HepG2 (cell line): ENCODE measurements around the gene LDLR. TPM values are rescaled to one million over a fixed set of nuclear protein-coding genes. Genes with fewer than 3 reads are reported as not detected.

ENCODE experiments used
- ARID5B ChIP-seq: IDR thresholded peaks from 2 replicates; pipeline ENCODE4 v1.4.0; 2020; ENCODE audit warnings: mild to moderate bottlenecking, missing genetic modification reagents
- BATF2 ChIP-seq: sonication (generic); formaldehyde crosslinking; IDR thresholded peaks from 2 replicates; pipeline ENCODE4 v1.8.0; 2022; ENCODE audit warnings: mild to moderate bottlenecking, missing genetic modification reagents, moderate library complexity
- E2F5 ChIP-seq: sonication (generic); formaldehyde crosslinking; conservative IDR thresholded peaks from 2 replicates; pipeline ENCODE4 v1.4.0; 2020; ENCODE audit warnings: missing genetic modification reagents
- HDAC2 ChIP-seq: sonication (generic); formaldehyde crosslinking; IDR thresholded peaks from 2 replicates; pipeline ENCODE4 v1.4.0; 2020; ENCODE audit warnings: missing genetic modification reagents
- HNRNPH1 ChIP-seq: fragments of 200-400 bp; formaldehyde crosslinking; optimal IDR thresholded peaks from 2 replicates; pipeline ENCODE3; 2017; ENCODE audit warnings: mild to moderate bottlenecking, low read depth, low read length
- PPARG ChIP-seq: conservative IDR thresholded peaks from 2 replicates; pipeline ENCODE4 v1.6.1; 2016; ENCODE audit warnings: missing biosample characterization, missing genetic modification reagents
- RXRA ChIP-seq: sonication (generic); formaldehyde crosslinking; IDR thresholded peaks from 2 replicates; pipeline ENCODE4 v1.5.1; 2020; ENCODE audit warnings: missing genetic modification reagents
- SMC3 ChIP-seq: IDR thresholded peaks from 2 replicates; pipeline ENCODE4 v1.6.1; 2011; ENCODE audit warnings: low read length, improper control_type of control experiment
- SP1 ChIP-seq, 2 experiments: fragments of 450-650 bp in 1 of 2; sonication (generic) in 1 of 2; formaldehyde crosslinking in 1 of 2; IDR thresholded peaks; 2 replicates each; pipeline versions ENCODE4 v1.4.0 to v1.6.1; 2016 to 2020; ENCODE audit warnings: missing genetic modification reagents in 1 of 2
- TOPORS ChIP-seq: sonication (generic); formaldehyde crosslinking; IDR thresholded peaks from 2 replicates; pipeline ENCODE4 v1.8.0; 2023; ENCODE audit warnings: mild to moderate bottlenecking, missing genetic modification reagents
- U2AF2 ChIP-seq: fragments of 200-400 bp; formaldehyde crosslinking; IDR thresholded peaks from 2 replicates; pipeline ENCODE4 v1.6.1; 2017; ENCODE audit warnings: low read depth, mild to moderate bottlenecking, low read length
- ZBTB7B ChIP-seq: sonication (generic); formaldehyde crosslinking; IDR thresholded peaks from 2 replicates; pipeline ENCODE4 v1.4.0; 2020; ENCODE audit warnings: missing genetic modification reagents
- ZKSCAN5 ChIP-seq: sonication (generic); formaldehyde crosslinking; IDR thresholded peaks from 2 replicates; pipeline ENCODE4 v1.5.1; 2020; ENCODE audit warnings: mild to moderate bottlenecking, missing genetic modification reagents
- ZNF337 ChIP-seq: sonication (generic); formaldehyde crosslinking; IDR thresholded peaks from 2 replicates; pipeline ENCODE4 v1.5.1; 2020; ENCODE audit warnings: missing genetic modification reagents, low read depth, mild to moderate bottlenecking, borderline replicate concordance
- ZNF367 ChIP-seq: sonication (generic); formaldehyde crosslinking; IDR thresholded peaks from 2 replicates; pipeline ENCODE4 v1.4.0; 2020; ENCODE audit warnings: missing genetic modification reagents, borderline replicate concordance
- ZNF382 ChIP-seq: sonication (generic); formaldehyde crosslinking; IDR thresholded peaks from 2 replicates; pipeline ENCODE4 v1.5.0; 2020; ENCODE audit warnings: missing genetic modification reagents, mild to moderate bottlenecking, borderline replicate concordance
- ZNF510 ChIP-seq: sonication (generic); formaldehyde crosslinking; IDR thresholded peaks from 2 replicates; pipeline ENCODE4 v1.4.0; 2020; ENCODE audit warnings: low read depth, mild to moderate bottlenecking, missing genetic modification reagents
- ZNF580 ChIP-seq: IDR thresholded peaks from 2 replicates; pipeline ENCODE4 v1.6.1; 2016; ENCODE audit warnings: low read depth, borderline replicate concordance
- ZNF720 ChIP-seq: sonication (generic); formaldehyde crosslinking; IDR thresholded peaks from 2 replicates; pipeline ENCODE4 v1.4.0; 2020; ENCODE audit warnings: missing genetic modification reagents
- ZNF768 ChIP-seq: sonication (generic); formaldehyde crosslinking; IDR thresholded peaks from 2 replicates; pipeline ENCODE4 v1.4.0; 2020; ENCODE audit warnings: missing genetic modification reagents
- ZNF777 ChIP-seq: sonication (generic); formaldehyde crosslinking; IDR thresholded peaks from 2 replicates; pipeline ENCODE4 v1.4.0; 2020; ENCODE audit warnings: missing genetic modification reagents
- ZSCAN25 ChIP-seq: sonication (generic); formaldehyde crosslinking; IDR thresholded peaks from 2 replicates; pipeline ENCODE4 v1.8.0; 2022; ENCODE audit warnings: mild to moderate bottlenecking, missing genetic modification reagents
- polyA plus RNA-seq, 8 experiments: library from polyadenylated mRNA; depleted of rRNA in 3 of 8; stranded (reverse) in 7 of 8; unstranded in 1 of 8; fragments of >200 nt; fragmentation: Illumina TruSeq in 4 of 8; extraction: Trizol in 4 of 8; gene quantifications; 2 replicates each; pipeline versions ENCODE4 v1.2.1 to v1.2.3, GENCODE V29; 2011 to 2016; ENCODE audit warnings: low read depth in 4 of 8, missing spikeins in 1 of 8, mixed read lengths in 1 of 8; ENCODE audit not compliant: insufficient read depth in 1 of 8
- total RNA-seq, 5 experiments: library from RNA; depleted of rRNA; stranded (reverse); fragments of >200 nt; fragmentation: Illumina TruSeq; extraction: Trizol; gene quantifications; 2 replicates each; pipeline ENCODE4 v1.2.3, GENCODE V29; 2016; ENCODE audit warnings: low read depth in 1 of 5
- TF ChIP-seq, protein P1 (sequence below): sonication (generic); formaldehyde crosslinking; IDR thresholded peaks from 2 replicates; pipeline ENCODE4 v1.8.0; 2023; ENCODE audit warnings: mild to moderate bottlenecking, missing genetic modification reagents
- TF ChIP-seq, protein P2 (sequence below): IDR thresholded peaks from 2 replicates; pipeline ENCODE4 v1.6.1; 2016; ENCODE audit warnings: control low read depth

The LDLR gene
- total and polyA plus RNA-seq, 2 of the 13 experiments (the other 11 are each of a cell fraction or from before 2014, with no cell fraction given) = 51.6 to 92.5 TPM

GRCh38 chr19:11142528-11143171 lies 53.4 kb downstream of the LDLR start (continued):
- TF ChIP-seq HNRNPH1 (no peak), ZNF510 (CRISPR knock-in tag) (no peak), PPARG (no peak), SP1 (IDR thresholded peaks at IDR 0.05) (no peak), SP1 (CRISPR knock-in tag; IDR thresholded peaks at IDR 0.05) (no peak), ZNF580 (peak; percentile 50; the same call in 1 of the 2 replicates), ARID5B (CRISPR knock-in tag) (peak; percentile 54), ZNF367 (no peak), ZBTB7B (CRISPR knock-in tag) (peak; percentile 84), TOPORS (CRISPR knock-in tag) (no peak), ZSCAN25 (CRISPR knock-in tag) (peak; percentile 53), ZKSCAN5 (CRISPR knock-in tag) (no peak), HDAC2 (CRISPR knock-in tag) (no peak; the same call in none of the 2 replicates), ZNF720 (CRISPR knock-in tag) (no peak), BATF2 (CRISPR knock-in tag) (no peak), U2AF2 (no peak), ZNF337 (CRISPR knock-in tag) (0 out of 2 replicates have a peak, but pooled peaks have one; percentile 20), SMC3 (no peak), RXRA (no peak; the same call in 1 of the 2 replicates), E2F5 (CRISPR knock-in tag) (no peak), ZNF382 (no peak), ZNF777 (CRISPR knock-in tag) (no peak), ZNF768 (no peak; the same call in 1 of the 2 replicates)
- TF ChIP-seq, protein P1, sequence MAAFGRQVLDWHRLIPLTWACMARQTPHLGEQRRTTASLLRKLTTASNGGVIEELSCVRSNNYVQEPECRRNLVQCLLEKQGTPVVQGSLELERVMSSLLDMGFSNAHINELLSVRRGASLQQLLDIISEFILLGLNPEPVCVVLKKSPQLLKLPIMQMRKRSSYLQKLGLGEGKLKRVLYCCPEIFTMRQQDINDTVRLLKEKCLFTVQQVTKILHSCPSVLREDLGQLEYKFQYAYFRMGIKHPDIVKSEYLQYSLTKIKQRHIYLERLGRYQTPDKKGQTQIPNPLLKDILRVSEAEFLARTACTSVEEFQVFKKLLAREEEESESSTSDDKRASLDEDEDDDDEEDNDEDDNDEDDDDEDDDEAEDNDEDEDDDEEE (CRISPR knock-in tag) = 0 out of 2 replicates have a peak, but pooled peaks have one; percentile 64
- TF ChIP-seq, protein P2, sequence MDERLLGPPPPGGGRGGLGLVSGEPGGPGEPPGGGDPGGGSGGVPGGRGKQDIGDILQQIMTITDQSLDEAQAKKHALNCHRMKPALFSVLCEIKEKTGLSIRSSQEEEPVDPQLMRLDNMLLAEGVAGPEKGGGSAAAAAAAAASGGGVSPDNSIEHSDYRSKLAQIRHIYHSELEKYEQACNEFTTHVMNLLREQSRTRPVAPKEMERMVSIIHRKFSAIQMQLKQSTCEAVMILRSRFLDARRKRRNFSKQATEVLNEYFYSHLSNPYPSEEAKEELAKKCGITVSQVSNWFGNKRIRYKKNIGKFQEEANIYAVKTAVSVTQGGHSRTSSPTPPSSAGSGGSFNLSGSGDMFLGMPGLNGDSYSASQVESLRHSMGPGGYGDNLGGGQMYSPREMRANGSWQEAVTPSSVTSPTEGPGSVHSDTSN (CRISPR knock-in tag) = no peak
